AG09319 (cell line): ENCODE measurements around the gene NSD2.
A peak's percentile ranks its signal among the peaks of the same experiment; 100 is the strongest.
"Not testable (repeated sequence)": the region's sequence is repeated elsewhere in the genome, so short reads cannot be mapped to it uniquely, and the experiment has no call there.

ENCODE experiments used
- DNase-seq: peaks from one replicate; pipeline ENCODE4 v3.0.0-alpha.2; 2010; ENCODE audit warnings: low read depth; ENCODE audit errors: extremely low read depth
- CTCF ChIP-seq: IDR thresholded peaks from 2 replicates; pipeline ENCODE4 v1.5.1; 2011; ENCODE audit warnings: low read depth, mild to moderate bottlenecking, inconsistent platforms, low read length, moderate library complexity

Gene NSD2

GRCh38 chr4:2007804-2008670 lies 136.8 kb downstream of the NSD2 start:
- DNase-seq: no peak
- no peak for TF ChIP-seq CTCF

- TF ChIP-seq CTCF: no peak
- DNase-seq: no peak
These were observed 137.4 kb downstream of the NSD2 start for GRCh38 chr4:2008671-2008920.

GRCh38 chr4:2008921-2009650 lies 137.9 kb downstream of the NSD2 start, which contains the start of gene NELFA:
TSS of gene NELFA (minus strand) at chr4:2008974. CDS start at chr4:2008959, 15 bp downstream.
- DNase-seq: peak; percentile 70

GRCh38 chr4:2009651-2010233 lies 138.5 kb downstream of the NSD2 start:
- DNase-seq: no peak
- peak; percentile 16 for TF ChIP-seq CTCF

More at GRCh38 chr4:2008921-2009650, 137.9 kb downstream of the NSD2 start, which contains the start of gene NELFA:
- TF ChIP-seq CTCF: no peak

- no peak for TF ChIP-seq CTCF
- DNase-seq: no peak
These were observed 140.4 kb downstream of the NSD2 start for GRCh38 chr4:2011583-2011982.

- no peak for TF ChIP-seq CTCF
These were observed 143.8 kb downstream of the NSD2 start for GRCh38 chr4:2015008-2015407.

GRCh38 chr4:2021358-2022018 lies 150.3 kb downstream of the NSD2 start:
- DNase-seq: not testable (repeated sequence)

More at GRCh38 chr4:2015008-2015407, 143.8 kb downstream of the NSD2 start:
- DNase-seq: no peak
